ENCODE data around the gene ALDH1A1.

The ALDH1A1 gene

GRCh38 chr9:72937545-72937944, 15.3 kb downstream of the ALDH1A1 start:
- DNase-seq: no peak

DNA sequence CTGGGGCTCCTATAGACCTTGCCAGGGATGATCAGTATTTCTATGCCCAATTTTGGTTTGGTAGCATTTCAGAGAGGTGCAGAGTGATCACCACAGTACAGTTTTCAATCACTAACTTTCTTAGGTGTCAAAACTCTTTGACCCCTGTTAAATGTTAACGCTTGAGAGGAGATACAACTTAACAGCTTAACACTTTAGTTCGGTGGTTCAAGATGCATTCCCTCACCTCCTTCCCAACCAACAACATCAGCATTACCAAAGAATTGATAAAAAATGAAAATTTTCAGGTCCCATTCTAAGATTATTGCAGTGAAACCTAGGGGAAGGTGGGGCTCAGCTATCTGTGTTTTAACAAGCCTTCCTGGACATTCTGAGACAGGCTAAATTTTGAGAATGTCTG, 16.2 kb downstream of the ALDH1A1 start:
- DNase-seq: no peak

DNA sequence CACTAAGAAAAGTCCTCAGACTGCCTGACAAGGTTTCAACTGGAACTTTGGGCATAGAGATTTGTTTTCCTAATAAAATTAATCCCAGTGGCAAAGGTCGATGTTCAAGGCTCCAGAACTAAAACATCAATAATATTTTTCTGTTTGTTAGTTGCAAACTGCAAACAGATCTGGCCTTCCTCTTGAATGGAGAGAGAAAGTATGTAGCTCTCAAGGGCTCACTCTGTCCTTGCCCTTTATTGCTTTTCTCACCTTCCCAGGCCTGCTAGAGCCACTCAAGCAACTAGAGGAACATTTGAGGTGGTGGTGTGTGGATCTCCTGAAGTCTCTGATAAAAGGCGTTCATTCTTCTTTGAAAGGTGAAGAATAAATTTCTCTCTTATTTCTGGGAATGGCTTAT, 16.6 kb downstream of the ALDH1A1 start:
- DNase-seq: no peak

- no peak for DNase-seq
These were observed 17.3 kb downstream of the ALDH1A1 start for GRCh38 chr9:72935595-72935994.

DNA sequence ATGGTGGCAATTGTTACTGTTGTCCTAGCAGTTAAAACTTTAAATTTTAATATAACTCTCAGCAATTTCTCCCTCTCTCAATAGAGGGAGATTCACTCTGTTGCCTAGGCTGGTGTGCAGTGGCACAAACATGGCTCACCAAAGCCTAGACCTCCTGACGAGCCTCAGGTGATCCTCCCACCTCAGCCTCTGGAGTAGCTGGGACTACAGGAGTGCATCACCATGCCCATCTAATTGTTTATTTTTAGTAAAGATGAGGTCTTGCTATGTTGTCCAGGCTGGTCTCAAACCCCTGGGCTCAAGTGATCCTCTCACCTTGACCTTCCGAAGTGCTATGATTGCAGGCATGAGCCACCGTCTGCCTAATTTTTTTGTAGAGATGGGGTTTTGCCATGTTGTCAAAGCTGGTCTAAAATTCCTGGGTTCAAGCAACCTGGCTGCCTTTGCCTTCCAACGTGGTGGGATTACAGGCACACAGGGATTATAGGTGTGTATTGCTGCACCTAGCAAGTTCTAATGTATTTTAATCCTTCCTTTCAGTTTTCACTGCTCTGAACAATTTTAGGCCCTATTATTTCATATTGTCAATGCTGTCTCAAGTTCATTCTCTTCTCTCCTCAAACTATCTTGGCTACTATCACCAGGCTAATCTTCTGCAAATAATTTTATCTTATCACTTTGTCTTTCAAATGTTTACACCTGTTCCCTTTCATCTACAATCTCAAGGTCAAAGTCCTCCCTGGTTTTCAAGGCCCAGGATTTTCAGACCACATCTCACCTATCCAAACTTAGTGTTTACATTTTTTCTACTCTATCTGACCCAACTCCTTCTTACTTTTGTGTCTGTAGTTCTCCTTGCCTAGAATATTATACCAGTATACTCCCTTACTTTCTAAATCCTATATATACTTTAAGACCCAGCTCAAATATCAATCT, 18.9 kb downstream of the ALDH1A1 start:
- DNase-seq: no peak

- no peak for DNase-seq
These were observed 20.2 kb downstream of the ALDH1A1 start for GRCh38 chr9:72932619-72933018.

DNA sequence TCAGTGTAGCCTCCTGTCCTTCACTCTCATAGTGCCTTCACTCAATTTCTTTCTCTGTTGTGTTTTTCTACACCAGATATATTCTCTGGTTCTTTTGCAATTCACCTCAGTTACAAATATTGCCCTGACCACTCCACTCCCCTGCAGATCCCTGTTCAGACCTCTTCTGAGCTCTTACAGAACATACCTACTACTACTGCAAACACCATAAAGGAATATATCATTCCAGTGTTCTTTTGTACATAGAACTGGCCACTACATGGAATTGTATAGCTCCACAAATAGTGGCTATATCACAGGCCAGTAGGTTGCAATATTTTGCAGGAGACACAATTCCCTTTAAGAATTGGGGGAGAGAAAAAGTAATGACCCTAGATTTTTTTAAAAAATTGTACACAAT, 21.0 kb downstream of the ALDH1A1 start:
- DNase-seq: no peak

DNA sequence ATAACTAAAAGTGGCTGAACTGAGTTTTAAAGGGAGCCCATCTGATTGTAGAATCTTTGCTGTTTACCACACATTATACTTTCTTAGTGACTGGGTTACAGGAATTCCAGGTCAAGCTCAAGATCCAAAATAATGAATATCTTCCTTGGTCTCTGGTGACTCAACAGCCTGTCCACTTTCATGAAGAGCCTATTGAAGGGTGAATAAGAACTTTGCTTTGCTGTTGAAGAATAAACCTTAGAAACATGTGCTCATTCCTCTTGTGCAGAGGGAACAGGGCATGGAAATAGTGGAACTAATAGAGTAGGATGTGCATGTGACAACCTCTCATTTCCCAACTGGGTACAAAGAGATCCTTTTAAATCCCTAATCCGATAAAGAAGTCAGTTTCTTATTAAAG, 21.4 kb downstream of the ALDH1A1 start:
- no peak for DNase-seq

GRCh38 chr9:72930828-72931227, 22.0 kb downstream of the ALDH1A1 start:
- no peak for DNase-seq

DNA sequence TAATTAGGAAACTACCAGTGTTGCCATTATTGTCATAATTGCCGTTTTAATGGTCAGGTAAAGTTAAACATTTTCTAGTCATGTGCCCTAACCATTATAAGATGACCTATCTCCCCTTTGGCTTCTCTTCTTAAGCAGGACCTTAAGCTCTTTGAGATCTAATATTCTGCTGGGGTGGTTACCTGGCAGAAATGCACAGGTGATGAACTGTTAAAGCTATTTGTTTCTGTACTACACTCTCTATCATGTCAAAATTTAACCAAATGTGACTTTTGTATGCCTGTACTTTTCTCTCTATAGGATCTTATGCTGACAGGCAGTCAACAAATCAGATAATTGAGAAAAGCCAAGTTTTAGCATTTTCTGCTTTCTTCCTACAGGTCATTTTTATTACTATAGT, 23.3 kb downstream of the ALDH1A1 start:
- no peak for DNase-seq

- DNase-seq: no peak
These were observed 24.8 kb downstream of the ALDH1A1 start for GRCh38 chr9:72928042-72928507.

DNA sequence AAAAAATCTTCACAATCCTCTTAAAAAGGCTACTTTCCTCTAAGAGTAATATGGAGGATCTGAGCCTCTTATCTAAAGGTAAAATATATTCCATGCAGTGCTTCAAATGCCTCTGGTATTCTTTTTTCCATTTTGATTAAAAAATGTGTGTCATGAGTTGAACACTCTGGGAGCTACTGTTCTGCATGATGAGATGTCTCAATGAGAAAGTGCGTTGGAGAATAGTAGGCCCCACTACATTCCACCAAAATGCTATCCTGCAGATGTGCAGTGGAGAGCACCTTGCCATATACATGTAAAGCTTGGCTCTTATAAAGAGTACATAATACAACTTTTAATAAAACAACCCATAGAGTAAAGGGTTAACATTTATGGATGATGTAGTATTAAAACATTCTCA, 26.3 kb downstream of the ALDH1A1 start:
- no peak for DNase-seq

DNA sequence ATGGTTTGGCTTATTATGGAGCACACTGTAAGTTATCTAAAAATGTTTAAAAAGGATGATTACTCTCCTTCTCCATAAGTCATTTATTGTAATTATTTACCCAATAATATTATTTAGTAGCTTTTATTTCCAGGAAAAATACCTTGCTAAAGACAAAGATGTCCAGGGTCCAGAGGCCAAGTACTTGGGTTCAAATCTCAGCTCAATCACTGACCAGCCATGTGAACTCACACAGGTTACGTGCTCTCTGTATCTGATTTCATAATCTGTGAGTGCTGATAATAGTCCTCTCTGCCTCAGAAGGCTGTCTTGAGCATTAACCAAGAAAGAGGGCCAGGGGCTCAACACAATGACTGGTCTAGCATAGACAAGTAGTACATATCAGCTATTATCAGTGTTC, 27.0 kb downstream of the ALDH1A1 start:
- no peak for DNase-seq

- DNase-seq: no peak
These were observed 27.6 kb downstream of the ALDH1A1 start for GRCh38 chr9:72925126-72925789.

DNA sequence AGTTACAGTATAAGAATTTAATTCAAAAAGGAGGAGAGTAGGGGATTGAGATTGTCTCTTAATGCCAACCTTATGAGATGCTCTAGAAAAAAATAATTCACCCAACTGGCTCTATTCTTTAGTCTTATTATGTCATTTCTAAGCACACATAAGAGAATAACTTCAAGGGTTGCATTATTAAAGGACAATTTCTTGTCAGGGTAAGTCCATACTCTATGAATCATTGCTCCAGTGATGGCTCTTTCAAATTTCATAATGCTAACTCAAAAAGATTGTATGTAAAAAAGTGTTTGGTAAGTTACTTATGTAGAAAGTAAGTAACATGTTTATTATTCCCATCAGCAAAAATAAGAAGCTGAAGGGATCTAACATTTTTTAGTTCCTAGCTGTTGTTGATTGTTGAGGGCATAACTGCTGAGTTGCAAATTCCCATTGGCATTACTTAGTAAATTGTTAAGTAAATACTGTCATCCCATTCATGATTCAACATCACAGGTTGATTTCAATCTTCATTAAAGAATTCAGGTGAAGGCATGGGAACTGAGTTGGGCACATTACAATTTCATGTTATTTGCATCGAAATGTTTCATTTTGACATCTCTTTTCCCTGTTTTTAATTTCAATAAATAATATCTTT, 28.6 kb downstream of the ALDH1A1 start:
- no peak for DNase-seq

- no peak for DNase-seq
These were observed 29.8 kb downstream of the ALDH1A1 start for GRCh38 chr9:72923077-72923476.

GRCh38 chr9:72921888-72922654, 30.8 kb downstream of the ALDH1A1 start:
- DNase-seq: no peak

DNA sequence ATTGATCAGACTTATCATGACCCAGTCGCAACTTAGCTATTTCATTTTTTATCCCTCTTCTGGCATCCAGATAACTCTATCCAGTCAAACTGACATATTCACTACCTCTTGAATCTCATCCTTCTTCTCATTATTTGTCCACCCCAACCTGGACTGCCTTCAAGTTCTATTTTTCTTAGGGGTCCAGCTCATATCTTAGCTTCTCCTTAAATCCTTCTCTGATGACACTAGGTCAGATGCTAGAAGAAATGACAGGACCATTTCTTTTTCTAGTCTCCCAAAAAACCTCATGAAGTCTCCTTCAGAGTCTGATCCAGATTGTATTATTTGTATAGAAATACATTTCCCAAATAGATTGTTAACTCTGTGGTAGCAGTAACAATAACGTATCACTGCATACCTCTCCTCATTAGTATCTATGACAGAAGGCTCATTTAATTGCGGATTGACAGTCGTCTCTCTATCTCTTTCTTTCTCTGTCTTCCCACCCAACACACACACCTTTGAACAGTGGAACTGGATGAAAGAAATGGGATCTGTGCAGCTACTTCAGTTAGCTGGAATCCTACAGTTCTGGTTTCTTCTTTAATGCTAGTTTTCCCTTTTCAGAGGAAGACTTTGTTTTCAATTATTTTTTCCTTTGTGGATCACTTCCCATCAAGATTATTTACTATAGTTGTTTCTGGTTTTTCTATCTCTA, 33.5 kb downstream of the ALDH1A1 start:
- DNase-seq: no peak

GRCh38 chr9:72917892-72918509, 34.9 kb downstream of the ALDH1A1 start:
- DNase-seq: no peak

- no peak for DNase-seq
These were observed 37.2 kb downstream of the ALDH1A1 start for GRCh38 chr9:72915659-72916058.

DNA sequence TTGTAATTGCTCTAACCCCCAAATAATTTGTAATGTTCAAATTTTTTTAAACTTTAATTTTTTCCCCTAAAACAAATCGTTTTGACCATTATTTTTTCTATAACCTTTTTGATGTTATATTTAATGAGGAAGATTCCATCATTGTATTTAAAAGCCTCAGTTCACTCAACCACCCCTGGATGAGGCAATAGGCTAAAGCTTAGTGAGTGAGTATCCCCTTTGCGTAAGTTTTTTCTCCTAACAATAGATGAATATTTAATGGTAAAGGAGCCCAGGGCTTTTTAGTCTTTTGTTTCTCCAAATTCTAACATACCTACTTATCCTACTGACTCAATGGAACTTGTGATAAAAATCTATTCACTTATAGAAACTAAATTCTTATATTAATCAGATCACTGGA, 38.1 kb downstream of the ALDH1A1 start:
- DNase-seq: no peak

All from SHP77 treated with DMSO at 0.1 percent for 48 hours (cell line).